ENCODE data around the gene PHF14.
"Not testable (repeated sequence)": the region's sequence is repeated elsewhere in the genome, so short reads cannot be mapped to it uniquely, and the experiment has no call there.

PHF14 gene

DNA sequence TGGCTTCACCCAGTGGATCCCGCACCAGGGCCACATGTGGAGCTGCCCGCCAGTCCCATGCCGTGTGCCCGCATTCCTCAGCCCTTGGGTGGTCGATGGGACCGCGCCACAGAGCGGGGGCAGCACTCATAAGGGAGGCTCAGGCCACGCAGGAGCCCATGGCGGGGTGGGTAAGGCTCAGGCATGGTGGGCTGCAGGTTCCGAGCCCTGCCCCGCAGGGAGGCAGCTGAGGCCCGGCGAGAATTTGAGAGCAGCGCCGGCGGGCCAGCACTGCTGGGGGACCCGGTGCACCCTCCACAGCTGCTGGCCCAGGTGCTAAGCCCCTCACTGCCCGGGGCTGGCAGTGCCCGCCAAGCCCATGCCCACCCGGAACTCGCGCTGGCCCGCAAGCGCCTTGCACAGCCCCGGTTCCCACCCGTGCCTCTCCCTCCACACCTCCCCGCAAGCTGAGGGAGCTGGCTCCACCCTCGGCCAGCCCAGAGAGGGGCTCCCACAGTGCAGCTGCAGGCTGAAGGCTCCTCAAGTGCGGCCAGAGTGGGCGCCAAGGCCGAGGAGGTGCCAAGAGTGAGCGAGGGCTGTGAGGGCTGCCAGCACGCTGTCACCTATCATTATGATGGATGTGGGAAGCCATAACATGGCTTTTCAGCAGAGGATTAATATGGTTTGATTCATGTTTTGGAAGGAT is 22.0 kb downstream of the PHF14 start:
- not testable (repeated sequence) for DNase-seq

DNA sequence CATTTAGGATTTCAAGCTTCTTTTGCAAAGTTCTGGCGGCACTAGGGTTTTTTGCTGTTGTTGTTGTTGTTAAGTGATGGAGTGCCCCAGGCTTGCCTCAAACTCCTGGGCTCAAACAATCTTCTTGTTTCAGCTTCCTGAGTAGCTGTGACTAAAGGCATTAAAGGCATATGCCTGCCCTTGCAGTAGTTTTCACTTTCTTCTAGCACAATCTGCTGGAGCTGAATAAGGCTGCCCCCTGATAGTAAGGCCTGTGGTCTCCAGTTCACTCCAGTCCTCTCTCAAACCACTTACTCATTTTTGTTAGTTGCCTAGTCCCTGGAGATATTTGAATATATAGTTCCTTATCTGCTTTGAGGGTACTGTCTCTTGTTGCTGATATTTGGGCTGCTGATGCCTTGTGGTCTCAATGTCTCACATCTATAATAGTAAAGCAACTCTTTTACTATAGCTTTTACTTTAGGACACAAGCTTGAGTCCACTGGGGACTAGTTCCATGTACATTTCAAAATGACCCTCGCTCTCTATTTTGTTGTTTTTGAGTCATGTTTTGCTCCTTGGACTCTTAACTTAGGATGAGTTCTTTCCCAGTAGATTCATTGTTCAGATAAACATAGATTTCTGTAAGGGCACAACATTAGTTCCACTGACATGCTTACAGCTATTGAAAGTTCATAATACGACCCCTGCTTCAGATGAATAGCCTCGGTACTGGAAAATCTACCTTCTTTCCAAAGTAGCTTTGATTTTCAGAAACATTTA is 25.5 kb downstream of the PHF14 start:
- no peak for DNase-seq

DNA sequence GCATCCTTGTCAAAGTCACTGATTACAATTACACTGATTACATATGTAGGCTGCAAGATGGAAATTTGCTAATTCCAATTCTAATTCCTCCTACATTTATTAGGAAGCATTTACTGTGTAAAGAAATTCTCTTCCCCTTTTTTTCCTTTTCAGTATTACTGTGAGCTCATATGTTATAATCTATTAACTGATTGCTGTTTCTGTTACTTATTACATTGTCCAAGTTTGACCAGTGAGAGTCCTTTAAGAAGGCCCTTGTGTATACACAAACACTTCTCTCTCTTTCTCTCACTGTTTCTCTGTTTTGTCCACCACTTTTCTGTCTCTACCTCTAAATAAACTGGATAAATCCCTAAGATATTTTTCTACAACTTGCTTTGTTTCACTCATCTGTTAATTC is 31.5 kb downstream of the PHF14 start:
- DNase-seq, result no peak

DNA sequence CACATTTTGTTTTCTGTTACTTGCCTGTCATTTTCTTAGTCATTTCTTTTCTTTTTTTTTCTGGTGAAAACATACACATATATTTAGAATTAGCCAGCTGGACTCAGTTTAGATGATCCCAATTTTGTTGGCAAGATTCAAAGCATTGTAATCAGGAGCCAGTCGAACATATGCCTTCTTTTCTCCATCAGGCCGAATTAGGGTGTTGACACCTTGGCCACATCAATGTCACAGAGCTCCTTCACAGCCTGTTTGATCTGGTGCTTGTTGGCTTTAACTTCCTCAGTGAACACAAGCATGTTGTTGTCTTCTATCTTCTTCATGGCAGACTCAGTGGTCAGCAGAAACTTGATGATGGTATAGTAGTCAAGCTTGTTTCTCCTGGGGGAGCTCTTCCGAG is 32.6 kb downstream of the PHF14 start:
- no peak for DNase-seq

DNA sequence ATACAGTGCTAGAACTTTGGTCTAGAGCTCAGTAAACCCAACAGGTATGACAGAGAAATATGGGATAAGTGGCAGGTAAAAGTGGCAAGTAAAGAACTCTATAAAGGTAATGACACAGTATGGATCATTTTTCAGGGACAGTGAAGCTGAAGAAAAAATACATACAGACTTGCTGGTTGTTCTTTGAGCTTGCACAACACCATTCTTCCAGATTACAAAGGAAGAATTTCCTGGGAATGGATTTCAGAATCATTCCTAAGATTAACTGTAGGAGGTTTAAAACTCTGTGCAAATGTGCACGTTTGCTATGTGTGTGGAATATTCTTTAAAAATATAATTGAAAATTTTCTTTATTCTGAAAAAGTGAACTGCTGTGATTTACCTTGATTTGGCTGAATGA is 36.0 kb downstream of the PHF14 start:
- no peak for DNase-seq

DNA sequence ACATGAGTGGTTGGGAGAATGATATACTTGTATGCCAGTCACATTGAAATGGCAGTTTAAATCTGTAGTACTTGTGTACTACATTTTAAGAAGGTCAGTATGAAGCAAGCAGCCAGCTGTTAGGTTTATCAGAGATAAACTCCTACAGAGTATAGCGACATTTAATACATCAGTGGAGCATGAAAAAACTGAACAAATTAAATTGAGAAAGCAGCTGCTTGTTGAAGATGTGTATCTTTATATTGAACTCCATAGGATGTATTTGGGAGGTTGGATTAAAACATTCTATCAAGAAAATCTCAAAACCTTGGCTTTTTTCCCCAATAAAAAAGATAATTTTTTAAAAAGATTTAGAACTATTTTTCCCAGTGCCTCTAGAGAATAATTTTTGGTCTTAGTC is 47.8 kb downstream of the PHF14 start:
- DNase-seq, result no peak

DNA sequence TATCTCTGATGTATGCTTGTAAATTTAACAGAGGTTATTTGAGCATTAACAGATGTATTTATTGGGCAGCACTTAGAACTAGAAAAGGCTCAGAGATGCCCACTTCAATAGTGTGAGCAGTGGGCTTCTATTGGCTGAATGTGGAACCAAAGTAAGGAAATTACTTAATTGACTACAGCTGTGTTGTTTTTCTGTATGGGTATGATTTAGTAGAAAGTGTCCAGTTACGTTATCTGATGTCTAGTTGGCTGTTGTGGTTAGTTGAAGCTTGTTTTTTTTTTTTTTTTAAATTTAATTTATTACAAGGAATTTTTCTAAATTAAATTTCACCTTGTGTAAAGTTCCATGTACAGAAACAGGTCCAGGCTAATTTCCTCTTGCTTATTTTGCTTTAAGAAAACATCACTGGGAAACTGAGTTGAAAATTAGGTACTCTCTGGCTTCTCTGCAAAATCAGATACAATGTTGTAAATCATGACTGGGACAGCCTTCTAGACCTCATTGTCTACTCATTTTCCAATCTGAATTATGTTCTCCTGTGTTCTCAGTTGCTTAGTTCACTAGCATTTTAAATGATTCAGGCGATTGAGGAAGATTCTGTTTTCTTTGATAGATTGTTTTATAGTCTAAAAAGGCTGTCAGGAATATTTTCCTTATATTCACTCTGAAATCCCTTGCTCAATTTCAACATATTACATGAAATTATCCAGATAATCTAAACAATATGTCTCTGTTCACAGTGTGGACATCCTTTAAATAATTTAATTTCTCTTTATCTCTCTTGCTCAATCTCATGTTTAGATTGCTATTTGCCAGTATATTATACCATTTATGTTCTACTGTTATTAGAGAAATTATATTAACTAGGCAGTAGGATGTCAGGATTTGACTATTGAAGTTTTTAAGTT is 53.0 kb downstream of the PHF14 start:
- no peak for DNase-seq

DNA sequence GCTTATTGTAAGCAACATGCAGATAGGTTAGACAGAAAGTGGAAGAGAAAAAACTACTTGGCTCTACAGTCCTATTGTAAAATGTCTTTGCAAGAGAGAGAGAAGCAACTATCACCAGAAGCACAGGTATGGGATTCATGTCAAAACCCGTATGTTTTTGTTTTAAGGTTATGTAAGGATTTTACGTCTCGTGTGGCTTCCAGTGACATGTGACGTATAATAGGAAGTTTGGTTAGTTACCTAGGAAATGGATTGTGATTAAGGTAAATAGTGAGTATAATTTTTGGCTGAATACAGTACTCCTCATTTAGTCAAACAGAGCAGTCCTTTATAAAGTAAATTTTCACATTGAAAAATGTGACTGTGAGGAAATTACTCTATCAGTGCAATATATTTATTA is 62.0 kb downstream of the PHF14 start:
- DNase-seq, result no peak

DNA sequence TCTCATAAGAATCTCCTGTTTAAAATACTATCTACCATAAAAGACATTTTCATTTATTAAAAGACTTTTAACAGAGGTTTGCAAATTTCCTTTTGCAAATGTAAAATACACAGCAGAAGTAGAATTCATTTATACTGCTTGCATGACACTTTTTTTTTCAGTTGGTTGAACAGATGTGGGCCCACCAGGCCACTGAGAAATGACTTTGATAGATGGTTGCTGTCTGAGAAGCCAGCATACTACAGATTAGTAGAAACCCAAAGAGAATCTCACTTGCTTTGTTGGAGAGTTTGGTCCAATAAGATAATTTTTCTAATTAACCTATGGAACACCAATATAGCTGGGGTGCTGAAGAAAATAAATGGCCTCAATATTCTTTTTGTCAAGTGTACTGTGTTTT is 66.3 kb downstream of the PHF14 start:
- no peak for DNase-seq

DNA sequence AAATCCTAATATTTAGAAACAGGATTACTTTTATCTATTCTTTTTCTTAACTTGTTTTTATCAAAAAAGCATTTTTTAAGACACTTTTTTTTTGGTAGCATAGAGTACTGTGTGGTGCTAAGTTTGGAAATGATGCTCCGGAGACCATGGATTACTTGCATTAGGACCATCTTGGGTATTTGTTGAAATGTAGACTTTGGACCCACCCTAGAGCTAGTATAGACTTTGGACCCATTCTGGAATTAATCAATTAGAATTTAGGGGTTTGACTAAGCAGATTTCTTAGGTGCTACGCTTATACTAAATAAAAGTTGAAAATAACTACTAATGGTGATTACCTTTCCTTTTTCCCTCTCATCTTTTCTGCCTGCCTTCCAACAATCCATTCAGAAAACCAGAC is 80.4 kb downstream of the PHF14 start:
- no peak for DNase-seq

DNA sequence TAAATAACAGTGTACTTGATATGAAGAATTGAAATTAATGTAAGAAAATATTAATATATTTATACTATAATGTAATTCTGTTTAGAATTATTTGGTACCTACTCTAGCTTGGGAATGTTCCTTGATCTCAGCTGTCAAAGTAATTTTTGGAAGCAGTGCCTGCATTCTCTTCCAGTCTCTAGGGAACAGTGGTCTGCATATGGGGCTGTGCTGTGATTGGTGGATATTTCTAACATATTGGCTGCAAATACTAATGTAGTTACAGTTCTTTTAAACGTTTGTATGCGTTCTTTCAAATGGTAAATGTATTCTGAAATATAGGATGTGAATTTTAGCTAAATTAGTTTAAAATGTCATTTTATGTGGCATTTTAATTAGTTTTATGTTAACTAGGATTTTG is 87.2 kb downstream of the PHF14 start:
- DNase-seq, result no peak

DNA sequence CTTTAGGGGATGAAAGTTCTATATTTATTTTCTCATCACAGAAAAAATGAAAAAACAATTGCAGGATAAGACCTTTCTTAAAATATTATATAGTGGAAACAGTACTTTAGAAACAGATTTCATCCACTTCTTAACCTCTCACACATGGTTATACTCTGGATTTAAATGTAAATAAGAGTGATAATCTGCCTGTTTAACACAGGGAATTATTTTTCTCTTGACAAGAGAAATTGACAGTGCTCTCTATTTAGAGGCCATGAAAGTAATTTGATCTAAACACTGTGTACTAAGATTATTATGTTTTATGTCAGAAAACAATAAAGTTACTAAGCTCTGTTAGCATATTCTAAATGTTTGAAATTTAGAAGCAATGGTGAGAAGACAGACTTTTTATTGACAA is 88.4 kb downstream of the PHF14 start:
- no peak for DNase-seq

DNA sequence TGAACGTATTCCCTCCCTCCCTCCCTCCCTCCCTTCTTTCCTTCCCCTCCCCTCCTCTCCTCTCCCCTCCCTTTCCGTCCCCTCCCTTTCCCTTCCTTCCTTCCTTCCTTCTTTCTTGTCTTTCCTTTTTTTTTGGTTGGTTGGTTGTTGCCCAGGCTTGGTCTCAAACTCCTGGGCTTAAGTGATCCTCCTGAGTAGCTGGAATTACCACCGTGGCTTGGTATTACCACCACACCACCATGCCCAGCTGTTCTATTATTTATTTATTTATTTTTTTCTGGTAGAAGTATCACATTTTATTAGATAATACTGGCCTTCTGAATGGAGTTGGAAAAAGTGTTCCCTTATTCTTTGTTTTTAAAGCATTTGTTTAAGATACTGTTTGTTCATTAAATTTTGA is 95.9 kb downstream of the PHF14 start:
- no peak for DNase-seq

DNA sequence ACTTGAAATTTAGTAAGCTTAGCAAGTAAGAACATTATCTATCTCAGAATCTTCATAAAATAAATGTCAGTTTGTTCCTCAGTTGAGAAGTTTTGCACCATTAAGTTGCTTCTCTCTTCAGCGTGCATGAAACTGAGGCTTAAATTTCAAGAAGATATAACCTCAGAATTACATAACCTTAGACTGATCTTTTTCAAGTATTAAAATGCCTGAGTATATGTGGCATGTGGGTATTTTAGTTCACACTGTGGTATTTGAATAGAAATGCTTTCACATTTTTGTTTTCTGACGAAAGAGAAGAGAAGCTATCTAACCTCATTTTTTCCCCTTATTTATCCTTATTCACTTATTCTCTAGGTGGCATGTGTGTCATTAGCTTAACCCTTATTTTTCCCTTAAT is 104.1 kb downstream of the PHF14 start:
- no peak for DNase-seq

DNA sequence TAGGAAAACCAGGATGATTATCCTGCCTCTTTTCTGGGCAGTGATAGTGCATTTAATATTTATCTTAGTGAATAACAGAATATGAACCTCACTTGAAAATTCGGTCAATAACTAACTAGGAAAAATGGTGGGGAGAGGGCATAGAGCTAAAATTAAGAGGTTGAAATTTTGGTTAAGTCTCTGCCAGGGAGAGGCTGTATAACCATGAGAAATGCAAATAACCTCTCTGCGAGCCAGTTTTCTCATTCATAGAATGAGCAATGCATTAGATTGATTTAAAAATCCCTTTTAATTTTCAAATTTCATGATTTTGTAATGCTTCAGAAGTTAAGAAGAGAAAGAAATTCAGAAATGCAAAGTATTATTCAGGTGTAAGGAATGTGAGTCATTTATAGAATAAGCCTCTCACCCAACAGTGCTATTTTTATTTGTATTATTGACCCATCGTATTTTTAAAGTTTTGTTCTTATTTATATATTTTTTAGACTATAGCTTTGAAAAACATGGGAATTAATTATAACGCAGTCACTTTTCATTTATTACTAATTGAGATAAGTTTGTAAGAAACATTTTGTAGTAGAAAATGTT is 104.7 kb downstream of the PHF14 start:
- DNase-seq, result no peak

DNA sequence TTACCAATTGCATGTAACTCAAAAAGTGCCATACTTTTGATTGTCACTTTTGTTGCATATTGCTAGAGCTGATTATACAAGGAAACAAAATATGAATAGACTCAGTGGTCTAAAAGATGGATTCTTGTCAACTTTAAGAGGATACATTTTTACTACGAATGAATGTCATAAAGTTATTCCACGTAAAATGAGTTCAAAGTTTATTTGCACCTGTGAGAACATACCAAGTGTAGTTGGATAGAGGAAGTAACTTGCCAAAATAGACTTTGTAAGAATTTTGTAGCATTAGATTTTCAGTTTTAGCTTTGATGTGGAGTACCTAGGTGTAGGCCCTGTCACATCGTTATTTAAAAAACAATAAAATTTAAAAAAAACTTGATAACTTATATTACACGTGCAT is 106.2 kb downstream of the PHF14 start:
- DNase-seq, result no peak

DNA sequence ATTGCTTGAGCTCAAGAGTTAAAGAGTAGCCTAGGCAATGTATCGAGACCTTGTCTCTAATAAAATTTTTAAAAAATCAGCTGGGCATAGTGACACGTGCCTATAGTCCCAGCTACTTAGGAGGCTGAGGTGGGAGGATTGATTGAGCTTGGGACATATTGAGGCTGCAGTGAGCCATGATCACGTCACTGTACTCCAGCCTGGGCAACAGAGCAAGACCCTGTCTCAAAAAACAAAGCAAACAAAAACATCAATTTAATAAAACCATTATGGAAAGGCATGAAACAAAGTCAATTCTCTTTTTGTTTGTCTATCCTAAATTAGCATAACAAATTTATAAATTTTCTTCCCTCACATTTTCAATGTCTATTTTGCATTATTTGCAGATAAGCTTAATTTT is 108.4 kb downstream of the PHF14 start:
- DNase-seq, result no peak

DNA sequence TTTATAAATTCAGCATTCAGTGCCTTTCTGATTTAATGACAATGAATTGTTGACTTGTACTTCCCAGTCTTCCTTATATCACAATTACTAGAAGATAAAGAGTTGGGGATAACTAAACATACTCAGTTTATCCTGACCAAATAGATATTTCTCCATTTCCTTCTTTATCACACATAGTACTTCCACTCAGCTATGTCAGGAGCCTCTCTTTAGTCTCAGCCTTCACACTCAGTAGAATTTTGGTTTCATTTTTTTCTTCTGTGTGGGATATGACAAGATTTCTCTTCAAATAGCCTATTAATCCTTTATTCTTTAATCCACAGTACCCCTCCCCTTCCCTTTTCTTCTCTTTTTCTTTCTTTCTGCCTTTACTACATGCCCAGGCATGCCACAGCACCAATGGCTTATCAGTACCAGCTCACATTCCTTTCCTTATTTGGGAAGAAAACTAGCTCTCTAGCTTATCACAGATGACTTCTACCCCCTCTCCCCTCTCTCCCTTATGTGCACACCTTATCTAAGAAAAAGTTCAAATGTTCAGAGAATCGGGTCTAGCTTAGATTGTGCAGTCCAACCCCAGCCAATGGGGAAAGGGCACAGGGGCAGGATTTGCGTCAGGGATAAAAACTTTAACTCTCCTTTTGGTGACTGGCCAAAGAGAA is 109.0 kb downstream of the PHF14 start:
- DNase-seq, result no peak

DNA sequence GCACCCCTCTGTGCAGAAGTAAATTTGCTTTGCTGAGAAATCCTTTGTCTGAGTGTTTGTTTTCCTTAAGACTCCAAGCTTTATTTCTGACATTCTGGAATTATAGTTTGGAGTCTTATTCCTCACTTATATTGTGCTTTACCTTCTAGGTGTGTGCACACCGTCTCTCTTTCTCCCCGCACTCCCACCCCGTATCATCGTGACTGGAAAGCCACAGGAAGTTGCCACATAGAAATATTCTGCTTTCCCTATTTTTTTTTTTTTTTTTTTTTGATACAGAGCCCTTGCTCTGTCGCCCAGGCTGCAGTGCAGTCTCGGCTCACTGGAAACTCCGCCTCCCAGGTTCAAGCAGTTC is 109.5 kb downstream of the PHF14 start:
- DNase-seq, result no peak

DNA sequence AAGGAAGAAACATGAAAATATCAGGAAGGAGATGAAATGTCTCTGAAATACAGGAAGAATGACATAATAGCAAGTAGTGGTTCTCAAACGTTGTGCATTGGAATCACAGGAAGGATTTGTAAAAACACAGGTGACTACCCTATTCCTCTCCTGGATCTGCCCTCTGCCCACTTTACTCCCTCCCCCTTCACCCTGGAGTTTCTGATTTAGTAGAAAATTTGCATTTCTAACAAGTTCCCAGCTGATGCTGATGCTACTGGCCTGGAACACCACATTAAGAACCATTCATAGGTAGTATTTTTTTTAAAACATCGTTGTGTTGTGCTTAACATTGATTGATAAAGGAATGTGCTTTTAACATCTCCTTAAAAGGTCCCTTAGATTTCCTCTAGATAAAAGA is 130.9 kb downstream of the PHF14 start:
- DNase-seq, result no peak

DNA sequence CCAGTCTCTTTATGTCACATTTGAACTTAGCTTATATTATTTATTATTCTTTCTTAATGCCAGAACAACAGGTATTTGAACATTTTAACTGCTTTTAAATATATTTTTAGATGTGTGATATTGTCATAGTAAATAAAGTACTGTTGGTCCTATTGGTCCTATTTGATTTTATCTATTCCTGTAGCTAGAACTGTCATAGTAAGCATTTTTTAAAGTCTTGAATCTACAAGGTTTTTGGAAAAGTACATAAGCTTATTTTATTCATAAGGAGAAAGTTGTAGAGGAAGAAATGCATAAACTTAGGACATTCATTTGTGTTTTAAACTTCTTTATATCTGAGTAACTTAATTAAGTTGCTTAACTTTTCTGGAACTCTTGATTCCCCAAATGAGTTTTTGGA is 136.0 kb downstream of the PHF14 start:
- DNase-seq, result no peak

DNA sequence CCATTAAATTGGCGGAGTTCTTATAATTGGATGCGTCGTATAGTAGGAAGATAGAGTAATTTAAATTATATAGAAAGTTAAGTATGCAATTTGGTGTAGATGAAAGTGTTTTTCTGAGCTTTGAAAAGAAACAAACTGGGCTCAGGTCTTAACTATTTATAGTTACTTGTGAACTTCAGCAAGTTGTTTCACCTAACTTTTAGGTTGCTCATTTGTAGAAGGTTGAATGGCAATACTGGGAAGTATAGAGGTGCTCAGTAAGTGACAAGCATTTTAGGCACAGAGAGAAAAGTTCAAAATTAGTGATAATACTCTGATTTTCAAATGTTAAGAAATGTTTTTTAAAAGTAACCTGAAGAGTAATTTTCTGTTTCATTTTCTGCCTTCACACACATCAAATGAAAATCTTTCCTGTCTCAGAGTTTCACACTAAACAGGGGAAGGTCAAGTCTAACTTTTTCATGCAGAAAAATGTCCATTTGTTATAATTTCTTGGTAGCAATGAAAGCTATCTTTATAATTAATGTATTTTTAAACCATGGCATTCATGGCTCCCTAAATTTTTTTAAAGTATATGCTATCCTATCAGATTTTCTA is 146.5 kb downstream of the PHF14 start:
- no peak for DNase-seq
